Liver (tissue), 9 donors: ENCODE results near the gene LCN6. TPM values are rescaled to one million over a fixed set of nuclear protein-coding genes. Genes with fewer than 3 reads are reported as not detected.

Experiments used
- DNase-seq: peaks from one replicate; pipeline ENCODE4 v3.0.0-alpha.2; 2017; ENCODE audit warnings: low spot score
- H3K27ac ChIP-seq, 2 donors: one replicate each; pipeline ENCODE4 v1.7.0; 2013; ENCODE audit warnings: inconsistent platforms in 2 of 2, low read length in 2 of 2, control low read depth in 1 of 2, low read depth in 1 of 2, mild to moderate bottlenecking in 1 of 2
- H3K27me3 ChIP-seq, 4 donors: one replicate each; pipeline versions ENCODE4 v1.6.1 to v1.7.0; 2013; ENCODE audit warnings: low read length in 3 of 4, inconsistent platforms in 1 of 4, mild to moderate bottlenecking in 1 of 4, moderate library complexity in 1 of 4; ENCODE audit not compliant: control insufficient read depth in 4 of 4, insufficient read depth in 4 of 4
- H3K36me3 ChIP-seq, 4 donors: one replicate each; pipeline versions ENCODE4 v1.6.1 to v1.7.0; 2013; ENCODE audit warnings: low read length in 3 of 4, mild to moderate bottlenecking in 3 of 4, low read depth in 1 of 4, moderate library complexity in 1 of 4; ENCODE audit not compliant: control insufficient read depth in 4 of 4, insufficient read depth in 3 of 4
- H3K4me1 ChIP-seq, 4 donors: one replicate each; pipeline versions ENCODE4 v1.6.1 to v1.7.0; 2013; ENCODE audit warnings: low read length in 3 of 4, mild to moderate bottlenecking in 3 of 4, moderate library complexity in 1 of 4; ENCODE audit not compliant: control insufficient read depth in 4 of 4, insufficient read depth in 4 of 4
- H3K4me3 ChIP-seq, 3 donors: one replicate each; pipeline versions ENCODE4 v1.6.1 to v1.7.0; 2013; ENCODE audit warnings: low read length in 3 of 3, control low read depth in 1 of 3, low read depth in 1 of 3, mild to moderate bottlenecking in 1 of 3
- H3K9ac ChIP-seq, 2 donors: one replicate each; pipeline ENCODE4 v1.7.0; 2013; ENCODE audit warnings: low read length in 2 of 2, mild to moderate bottlenecking in 2 of 2, moderate library complexity in 2 of 2, control low read depth in 1 of 2, low read depth in 1 of 2
- H3K9me3 ChIP-seq, 4 donors: one replicate each; pipeline versions ENCODE4 v1.6.1 to v1.7.0; 2013; ENCODE audit warnings: low read length in 3 of 4; ENCODE audit not compliant: control insufficient read depth in 4 of 4
- ATF3 ChIP-seq: IDR thresholded peaks from 2 replicates; pipeline ENCODE4 v1.6.1; 2016; ENCODE audit warnings: antibody characterized with exemption
- CTCF ChIP-seq: fragments of 150-350 bp; IDR thresholded peaks from 2 replicates; pipeline ENCODE4 v1.5.1; 2017; ENCODE audit warnings: improper control_type of control experiment, low read depth, low read length; ENCODE audit not compliant: missing input control
- EGR1 ChIP-seq, 2 donors: IDR thresholded peaks; 2 replicates each; pipeline ENCODE4 v1.6.1; 2016 to 2018; ENCODE audit warnings: antibody characterized with exemption in 2 of 2, low read depth in 2 of 2
- FOXA2 ChIP-seq: IDR thresholded peaks from 2 replicates; pipeline ENCODE4 v1.6.1; 2016; ENCODE audit warnings: antibody characterized with exemption
- GABPA ChIP-seq, 2 donors: IDR thresholded peaks in 1 of 2; conservative IDR thresholded peaks in 1 of 2; 2 replicates each; pipeline ENCODE4 v1.6.1; 2016; ENCODE audit warnings: antibody characterized with exemption in 2 of 2, mild to moderate bottlenecking in 1 of 2, moderate library complexity in 1 of 2
- HNF4A ChIP-seq, 2 donors: conservative IDR thresholded peaks; 2 replicates each; pipeline ENCODE4 v1.6.1; 2016; ENCODE audit warnings: antibody characterized with exemption in 2 of 2, mild to moderate bottlenecking in 2 of 2
- HNF4G ChIP-seq: IDR thresholded peaks from 2 replicates; pipeline ENCODE4 v1.6.1; 2016; ENCODE audit warnings: antibody characterized with exemption
- JUND ChIP-seq, 2 donors: IDR thresholded peaks; 2 replicates each; pipeline ENCODE4 v1.6.1; 2016; ENCODE audit warnings: antibody characterized with exemption in 2 of 2
- MAX ChIP-seq: IDR thresholded peaks from 2 replicates; pipeline ENCODE4 v1.6.1; 2016; ENCODE audit warnings: antibody characterized with exemption
- NR2F2 ChIP-seq: IDR thresholded peaks from 2 replicates; pipeline ENCODE4 v1.6.1; 2016; ENCODE audit warnings: antibody characterized with exemption
- RAD21 ChIP-seq, 2 donors: IDR thresholded peaks; 2 replicates each; pipeline ENCODE4 v1.6.1; 2016; ENCODE audit warnings: antibody characterized with exemption in 2 of 2, mild to moderate bottlenecking in 2 of 2
- REST ChIP-seq: IDR thresholded peaks from 2 replicates; pipeline ENCODE4 v1.6.1; 2016; ENCODE audit warnings: antibody characterized with exemption, mild to moderate bottlenecking
- RXRA ChIP-seq, 2 donors: IDR thresholded peaks; 2 replicates each; pipeline ENCODE4 v1.6.1; 2017 to 2018; ENCODE audit warnings: antibody characterized with exemption in 2 of 2, mild to moderate bottlenecking in 1 of 2
- SP1 ChIP-seq: IDR thresholded peaks from 2 replicates; pipeline ENCODE4 v1.6.1; 2018; ENCODE audit warnings: antibody characterized with exemption, mild to moderate bottlenecking
- TAF1 ChIP-seq: conservative IDR thresholded peaks from 2 replicates; pipeline ENCODE4 v1.6.1; 2016; ENCODE audit warnings: antibody characterized with exemption, mild to moderate bottlenecking
- YY1 ChIP-seq: IDR thresholded peaks from 2 replicates; pipeline ENCODE4 v1.6.1; 2016; ENCODE audit warnings: antibody characterized with exemption, mild to moderate bottlenecking
- ZBTB33 ChIP-seq: IDR thresholded peaks from 2 replicates; pipeline ENCODE4 v1.6.1; 2016; ENCODE audit warnings: antibody characterized with exemption
- WGBS: extraction: QIAGEN DNeasy Blood & Tissue Kit; methylation state at CpG from one replicate; pipeline ENCODE4 v1.1.7; 2013; 5-methylcytosine and 5-hydroxymethylcytosine counted together
- polyA plus RNA-seq, 2 donors: library from polyadenylated mRNA; stranded (reverse) in 1 of 2; unstranded in 1 of 2; fragments of 200-250 nt in 1 of 2; fragments of >200 nt in 1 of 2; fragmentation: Nextera tagmentation in 1 of 2; extraction: Ambion mirVana in 1 of 2; gene quantifications; one replicate each; pipeline versions ENCODE4 v1.2.1 to v1.2.3, GENCODE V29; 2013 to 2015
- total RNA-seq, 2 donors: library from RNA; depleted of rRNA; stranded (reverse); fragments of >200 nt; gene quantifications; one replicate each; pipeline ENCODE4 v1.2.3, GENCODE V29; 2014
- donor health status: healthy.
- donor health status: healthy.
- donor health status: healthy.
- donor health status: healthy.
- donor health status: healthy.

Gene LCN6
- total and polyA plus RNA-seq, 4 donors: 0.14 to 0.32 TPM; not detected in 2

GRCh38 chr9:136744773-136745172 is 3.6 kb downstream of the LCN6 start:
- Histone ChIP-seq H3K4me1 (peaks cover 0 to 12% (median 4%) of the 10 kb centered on the region in 4 donors), H3K27ac (no peak overlapping the region), H3K36me3 (no peaks in the 10 kb centered on the region), H3K4me3 (no peak overlapping the region), H3K9ac (no peak overlapping the region), H3K27me3 (no peaks in the 10 kb centered on the region), H3K9me3 (no peaks in the 10 kb centered on the region)
- TF ChIP-seq GABPA (IDR thresholded peaks at IDR 0.05 in 1 of 2, conservative IDR thresholded peaks at IDR 0.05 in 1 of 2) (no peak), YY1 (no peak), ATF3 (no peak), RAD21 (IDR thresholded peaks at IDR 0.05) (no peak), HNF4G (no peak), REST (no peak), SP1 (no peak), CTCF (no peak)
- 88% methylated on average over 18 of the region's 18 CpGs for WGBS
- DNase-seq: no peak

GRCh38 chr9:136743639-136744211 is 4.6 kb downstream of the LCN6 start:
- Histone ChIP-seq H3K4me1 (peaks cover 0 to 12% (median 4%) of the 10 kb centered on the region in 4 donors), H3K27me3 (no peaks in the 10 kb centered on the region), H3K4me3 (no peak overlapping the region), H3K27ac (no peak overlapping the region), H3K9me3 (no peaks in the 10 kb centered on the region), H3K36me3 (no peaks in the 10 kb centered on the region), H3K9ac (no peak overlapping the region)
- WGBS: 93% methylated on average over 16 of the region's 16 CpGs
- DNase-seq: no peak
- TF ChIP-seq CTCF (no peak), RXRA (IDR thresholded peaks at IDR 0.05) (no peak), MAX (no peak), FOXA2 (no peak), ATF3 (no peak), SP1 (no peak), YY1 (no peak), TAF1 (no peak), JUND (IDR thresholded peaks at IDR 0.05) (no peak), HNF4A (conservative IDR thresholded peaks at IDR 0.05) (no peak), ZBTB33 (no peak), EGR1 (IDR thresholded peaks at IDR 0.05; ENCODE audit: low read depth in 2 of 2) (no peak), NR2F2 (no peak), GABPA (IDR thresholded peaks at IDR 0.05 in 1 of 2, conservative IDR thresholded peaks at IDR 0.05 in 1 of 2) (no peak), RAD21 (IDR thresholded peaks at IDR 0.05) (no peak), REST (no peak)
